ENCODE results near the gene PAK4.
"Not testable (repeated sequence)": the region's sequence is repeated elsewhere in the genome, so short reads cannot be mapped to it uniquely, and the experiment has no call there.

The PAK4 gene

DNA sequence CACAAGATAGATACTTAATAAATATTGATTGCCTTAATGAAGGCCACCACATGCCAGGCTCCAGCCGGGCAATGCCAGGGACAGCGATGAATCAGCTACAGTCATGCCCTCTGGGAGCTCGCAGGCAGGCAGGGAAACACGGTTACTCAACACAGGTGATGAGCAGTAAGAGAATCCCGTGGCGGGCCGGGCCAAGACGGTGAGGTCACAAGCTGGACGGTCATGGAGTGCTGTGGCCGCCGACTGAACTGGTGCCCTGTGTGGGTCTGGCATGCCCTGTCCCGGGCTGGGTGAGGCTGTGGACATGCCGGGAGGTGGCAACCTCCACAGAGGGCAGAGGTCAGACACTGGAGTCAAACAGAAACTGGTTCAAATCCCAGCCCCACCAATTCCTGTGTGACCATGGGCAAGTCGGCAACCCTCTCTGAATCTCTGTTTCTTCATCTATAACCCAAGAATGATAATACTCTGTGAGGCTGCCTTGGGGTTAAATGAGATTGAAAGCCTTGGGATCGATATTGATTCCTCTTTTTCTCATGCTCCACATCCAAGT is 13.2 kb upstream of the PAK4 start:
- DNase-seq (ENCODE audit: low read depth) = no peak
- TF ChIP-seq, protein P1, sequence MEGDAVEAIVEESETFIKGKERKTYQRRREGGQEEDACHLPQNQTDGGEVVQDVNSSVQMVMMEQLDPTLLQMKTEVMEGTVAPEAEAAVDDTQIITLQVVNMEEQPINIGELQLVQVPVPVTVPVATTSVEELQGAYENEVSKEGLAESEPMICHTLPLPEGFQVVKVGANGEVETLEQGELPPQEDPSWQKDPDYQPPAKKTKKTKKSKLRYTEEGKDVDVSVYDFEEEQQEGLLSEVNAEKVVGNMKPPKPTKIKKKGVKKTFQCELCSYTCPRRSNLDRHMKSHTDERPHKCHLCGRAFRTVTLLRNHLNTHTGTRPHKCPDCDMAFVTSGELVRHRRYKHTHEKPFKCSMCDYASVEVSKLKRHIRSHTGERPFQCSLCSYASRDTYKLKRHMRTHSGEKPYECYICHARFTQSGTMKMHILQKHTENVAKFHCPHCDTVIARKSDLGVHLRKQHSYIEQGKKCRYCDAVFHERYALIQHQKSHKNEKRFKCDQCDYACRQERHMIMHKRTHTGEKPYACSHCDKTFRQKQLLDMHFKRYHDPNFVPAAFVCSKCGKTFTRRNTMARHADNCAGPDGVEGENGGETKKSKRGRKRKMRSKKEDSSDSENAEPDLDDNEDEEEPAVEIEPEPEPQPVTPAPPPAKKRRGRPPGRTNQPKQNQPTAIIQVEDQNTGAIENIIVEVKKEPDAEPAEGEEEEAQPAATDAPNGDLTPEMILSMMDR (conservative IDR thresholded peaks at IDR 0.05; ENCODE audit: low read depth, low read length) = no peak
- H3K4me3 ChIP-seq (ENCODE audit: low read depth, low read length) = no peak overlapping the region

- TF ChIP-seq, protein P1 (conservative IDR thresholded peaks at IDR 0.05; ENCODE audit: low read depth, low read length) = no peak
- no peak overlapping the region for H3K4me3 ChIP-seq (ENCODE audit: low read depth, low read length)
- DNase-seq (ENCODE audit: low read depth) = no peak
Measured at GRCh38 chr19:39113199-39113598, 12.4 kb upstream of the PAK4 start.

- DNase-seq (ENCODE audit: low read depth) = no peak
- no peak overlapping the region for H3K4me3 ChIP-seq (ENCODE audit: low read depth, low read length)
- TF ChIP-seq, protein P1 (conservative IDR thresholded peaks at IDR 0.05; ENCODE audit: low read depth, low read length) = no peak
Measured at GRCh38 chr19:39115105-39115847, 10.3 kb upstream of the PAK4 start.

- not testable (repeated sequence) for DNase-seq (ENCODE audit: low read depth); H3K4me3 ChIP-seq (ENCODE audit: low read depth, low read length)
Measured at GRCh38 chr19:39117023-39117422, 8.6 kb upstream of the PAK4 start.

- TF ChIP-seq, protein P1 (conservative IDR thresholded peaks at IDR 0.05; ENCODE audit: low read depth, low read length) = no peak
- no peak overlapping the region for H3K4me3 ChIP-seq (ENCODE audit: low read depth, low read length)
- no peak for DNase-seq (ENCODE audit: low read depth)
Measured at GRCh38 chr19:39119830-39120229, 5.8 kb upstream of the PAK4 start.

DNA sequence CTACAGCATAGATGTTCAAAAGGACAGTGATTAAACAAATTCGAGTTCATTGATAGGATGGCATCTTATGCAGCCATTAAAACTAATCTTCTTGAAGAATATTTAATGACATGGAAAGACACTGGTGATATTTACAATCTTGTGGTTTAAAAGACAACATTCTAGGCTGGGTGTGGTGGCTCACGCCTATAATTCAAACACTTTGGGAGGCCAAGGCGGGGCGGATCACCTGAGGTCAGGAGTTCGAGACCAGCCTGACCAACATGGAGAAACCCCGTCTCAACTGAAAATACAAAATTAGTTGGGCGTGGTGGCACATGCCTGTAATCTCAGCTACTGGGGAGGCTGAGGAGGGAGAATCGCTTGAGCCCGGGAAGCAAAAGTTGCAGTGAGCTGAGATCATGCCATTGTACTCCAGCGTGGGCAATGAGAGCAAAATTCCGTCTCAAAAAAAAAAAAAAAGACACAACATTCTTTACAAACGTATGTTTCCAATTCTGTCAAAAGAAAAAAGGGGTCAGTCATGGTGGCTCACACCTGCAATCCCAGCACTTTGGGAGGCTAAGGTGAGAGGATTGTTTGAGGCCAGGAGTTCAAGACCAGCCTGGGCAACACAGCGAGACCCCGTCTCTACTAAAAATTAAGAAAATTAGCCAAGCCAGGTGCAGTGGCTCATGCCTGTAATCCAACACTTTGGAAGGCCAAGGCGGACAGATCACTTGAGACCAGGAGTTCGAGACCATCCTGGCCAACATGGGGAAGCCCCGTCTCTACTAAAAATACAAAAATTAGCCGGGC is 2.5 kb upstream of the PAK4 start:
- DNase-seq (ENCODE audit: low read depth) = no peak
- TF ChIP-seq, protein P1 (conservative IDR thresholded peaks at IDR 0.05; ENCODE audit: low read depth, low read length) = no peak
- no peak overlapping the region for H3K4me3 ChIP-seq (ENCODE audit: low read depth, low read length)

GRCh38 chr19:39124136-39124764 is 1.3 kb upstream of the PAK4 start:
- DNase-seq (ENCODE audit: low read depth) = no peak
- TF ChIP-seq, protein P1 (conservative IDR thresholded peaks at IDR 0.05; ENCODE audit: low read depth, low read length) = no peak
- no peak overlapping the region for H3K4me3 ChIP-seq (ENCODE audit: low read depth, low read length)

Measured in choroid plexus epithelial cell (primary cell).